Esophagus squamous epithelium (tissue), 4 donors: ENCODE results near the gene PANX2.

ENCODE experiments used
- POLR2A ChIP-seq, 4 donors: fragments of 450-650 bp; IDR thresholded peaks; one replicate each; pipeline ENCODE4 v1.6.1; 2017; ENCODE audit warnings: antibody characterized with exemption in 4 of 4, mild to moderate bottlenecking in 4 of 4, moderate library complexity in 3 of 4
- TF ChIP-seq, protein P1 (sequence below), 6 experiments: fragments of 450-650 bp in 4 of 6; fragments of 200-600 bp in 2 of 6; sonication (generic) in 2 of 6; IDR thresholded peaks; one replicate each; pipeline ENCODE4 v1.5.1; 2016 to 2019; ENCODE audit warnings: antibody characterized with exemption in 6 of 6, mild to moderate bottlenecking in 4 of 6, moderate library complexity in 4 of 6

DNA sequence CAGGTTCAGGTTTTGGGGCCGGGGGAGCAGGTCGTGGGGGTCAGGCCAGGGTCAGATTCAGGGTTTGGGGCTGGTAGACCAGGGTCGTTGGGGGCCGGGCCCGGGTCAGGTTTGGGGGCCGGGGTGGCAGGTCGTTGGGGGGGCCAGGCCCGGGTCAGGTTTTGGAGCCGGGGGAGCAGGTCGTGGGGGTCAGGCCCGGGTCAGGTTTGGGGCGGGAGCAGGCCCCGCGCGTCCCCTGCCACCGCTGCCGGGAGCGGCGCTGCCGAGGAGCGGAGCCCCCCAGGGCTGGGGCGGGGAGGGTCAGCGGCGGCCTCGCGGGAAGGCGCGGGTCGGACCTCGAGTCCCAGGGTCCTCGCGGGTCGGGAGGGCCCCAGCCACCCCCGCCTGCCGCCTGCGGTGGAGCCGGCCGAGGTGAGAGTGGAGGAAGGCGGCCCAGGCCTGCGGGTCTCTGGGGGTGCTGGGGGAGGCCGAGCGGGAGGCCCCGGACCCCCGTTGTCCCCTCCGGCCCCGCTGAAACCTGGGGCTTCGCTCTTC lies 15.7 kb downstream of the PANX2 start:
- TF ChIP-seq, protein P1, sequence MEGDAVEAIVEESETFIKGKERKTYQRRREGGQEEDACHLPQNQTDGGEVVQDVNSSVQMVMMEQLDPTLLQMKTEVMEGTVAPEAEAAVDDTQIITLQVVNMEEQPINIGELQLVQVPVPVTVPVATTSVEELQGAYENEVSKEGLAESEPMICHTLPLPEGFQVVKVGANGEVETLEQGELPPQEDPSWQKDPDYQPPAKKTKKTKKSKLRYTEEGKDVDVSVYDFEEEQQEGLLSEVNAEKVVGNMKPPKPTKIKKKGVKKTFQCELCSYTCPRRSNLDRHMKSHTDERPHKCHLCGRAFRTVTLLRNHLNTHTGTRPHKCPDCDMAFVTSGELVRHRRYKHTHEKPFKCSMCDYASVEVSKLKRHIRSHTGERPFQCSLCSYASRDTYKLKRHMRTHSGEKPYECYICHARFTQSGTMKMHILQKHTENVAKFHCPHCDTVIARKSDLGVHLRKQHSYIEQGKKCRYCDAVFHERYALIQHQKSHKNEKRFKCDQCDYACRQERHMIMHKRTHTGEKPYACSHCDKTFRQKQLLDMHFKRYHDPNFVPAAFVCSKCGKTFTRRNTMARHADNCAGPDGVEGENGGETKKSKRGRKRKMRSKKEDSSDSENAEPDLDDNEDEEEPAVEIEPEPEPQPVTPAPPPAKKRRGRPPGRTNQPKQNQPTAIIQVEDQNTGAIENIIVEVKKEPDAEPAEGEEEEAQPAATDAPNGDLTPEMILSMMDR (IDR thresholded peaks at IDR 0.05) = no peak
- no peak for TF ChIP-seq POLR2A (IDR thresholded peaks at IDR 0.05)
